ENCODE results near the gene FAM78A. TPM values are rescaled to one million over a fixed set of nuclear protein-coding genes. Genes with fewer than 3 reads are reported as not detected.

The FAM78A gene
- total RNA-seq, 1 experiment from 2014 or later = 31.6 TPM

DNA sequence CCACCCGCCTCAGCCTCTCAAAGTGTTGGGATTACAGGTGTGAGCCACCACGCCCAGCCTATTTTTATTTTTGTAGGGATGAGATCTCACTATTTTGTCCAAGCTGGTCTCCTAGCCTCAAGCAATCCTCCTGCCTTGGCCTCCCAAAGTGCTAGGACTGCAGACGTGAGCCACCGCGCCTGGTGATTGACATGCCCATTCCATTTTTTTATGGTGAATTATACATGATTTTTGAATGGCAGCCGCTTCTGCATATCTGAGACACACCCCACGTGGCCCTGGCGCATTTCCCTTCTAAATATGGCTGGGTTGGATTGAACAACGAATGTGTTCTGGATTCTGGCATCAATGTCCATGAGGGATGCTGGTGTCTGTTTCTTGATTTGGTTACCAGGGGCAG lies 35.9 kb upstream of the FAM78A start:
- no peaks in the 10 kb centered on the region for H4K20me1 ChIP-seq (ENCODE audit: insufficient read depth, low read depth, low read length)
- no peak overlapping the region for H3K27ac ChIP-seq (ENCODE audit: low read length)
- no peak for DNase-seq
- no peaks in the 10 kb centered on the region for H3K9me3 ChIP-seq (ENCODE audit: low read length)
- H3K4me2 ChIP-seq (ENCODE audit: low read depth, low read length, poor library complexity, severe bottlenecking) = no peak overlapping the region
- H3K79me2 ChIP-seq (ENCODE audit: low read length) = no peaks in the 10 kb centered on the region
- H3K36me3 ChIP-seq (ENCODE audit: insufficient read depth, low read length) = no peaks in the 10 kb centered on the region
- H3K4me1 ChIP-seq (ENCODE audit: low read length) = no peaks in the 10 kb centered on the region
- H3K4me3 ChIP-seq (ENCODE audit: low read length) = no peak overlapping the region
- H3K9ac ChIP-seq (ENCODE audit: low read length) = no peak overlapping the region
- H3K9me2 ChIP-seq (replicated peaks; ENCODE audit: insufficient read depth, low read length) = no peaks in the 10 kb centered on the region
- no peak overlapping the region for H2AFZ ChIP-seq (ENCODE audit: low read length)
- H3K27me3 ChIP-seq (ENCODE audit: low read length) = no peaks in the 10 kb centered on the region

DNA sequence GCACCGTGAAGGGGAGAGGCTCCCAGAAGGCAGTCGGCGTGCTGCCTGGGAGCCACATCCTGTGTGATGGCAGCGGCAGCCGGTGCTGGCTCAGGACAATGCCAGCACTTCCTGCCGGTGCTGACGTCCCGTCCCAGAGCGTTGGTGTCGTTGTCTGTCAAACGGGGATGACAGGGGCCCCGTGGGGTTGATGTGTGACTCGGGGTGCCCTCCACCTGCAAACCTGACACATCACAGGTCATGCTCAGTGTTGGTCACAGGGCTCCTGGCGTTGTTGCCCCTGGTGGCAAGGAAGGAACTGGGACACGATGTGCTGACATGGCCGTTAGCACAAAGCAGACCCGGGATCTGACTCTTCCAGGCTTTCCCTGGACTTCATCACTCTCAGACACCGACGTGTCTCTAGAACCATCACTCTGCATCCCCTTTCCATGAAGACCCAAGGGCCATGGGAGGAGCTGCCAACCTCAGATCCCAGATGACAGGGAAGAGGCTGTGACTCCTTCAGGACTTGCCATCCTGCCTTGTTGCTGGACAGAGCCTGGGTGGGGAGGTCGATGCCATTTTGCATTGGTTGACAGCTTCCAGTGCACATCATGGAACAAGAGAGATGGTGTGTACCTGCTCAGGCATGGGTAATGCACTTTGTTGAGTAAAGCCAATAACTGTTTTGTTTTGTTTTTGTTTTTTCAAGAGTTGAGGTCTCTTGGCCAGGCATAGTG lies 34.7 kb upstream of the FAM78A start:
- no peaks in the 10 kb centered on the region for H3K36me3 ChIP-seq (ENCODE audit: insufficient read depth, low read length)
- no peaks in the 10 kb centered on the region for H3K9me3 ChIP-seq (ENCODE audit: low read length)
- H3K27me3 ChIP-seq (ENCODE audit: low read length) = no peaks in the 10 kb centered on the region
- no peak for DNase-seq
- no peaks in the 10 kb centered on the region for H3K9me2 ChIP-seq (replicated peaks; ENCODE audit: insufficient read depth, low read length)
- H3K79me2 ChIP-seq (ENCODE audit: low read length) = no peaks in the 10 kb centered on the region
- no peaks in the 10 kb centered on the region for H4K20me1 ChIP-seq (ENCODE audit: insufficient read depth, low read depth, low read length)
- no peaks in the 10 kb centered on the region for H3K4me1 ChIP-seq (ENCODE audit: low read length)
- no peak overlapping the region for H3K4me2 ChIP-seq (ENCODE audit: low read depth, low read length, poor library complexity, severe bottlenecking)
- no peak overlapping the region for H3K27ac ChIP-seq (ENCODE audit: low read length)
- H3K4me3 ChIP-seq (ENCODE audit: low read length) = no peak overlapping the region
- H3K9ac ChIP-seq (ENCODE audit: low read length) = no peak overlapping the region
- no peak overlapping the region for H2AFZ ChIP-seq (ENCODE audit: low read length)

DNA sequence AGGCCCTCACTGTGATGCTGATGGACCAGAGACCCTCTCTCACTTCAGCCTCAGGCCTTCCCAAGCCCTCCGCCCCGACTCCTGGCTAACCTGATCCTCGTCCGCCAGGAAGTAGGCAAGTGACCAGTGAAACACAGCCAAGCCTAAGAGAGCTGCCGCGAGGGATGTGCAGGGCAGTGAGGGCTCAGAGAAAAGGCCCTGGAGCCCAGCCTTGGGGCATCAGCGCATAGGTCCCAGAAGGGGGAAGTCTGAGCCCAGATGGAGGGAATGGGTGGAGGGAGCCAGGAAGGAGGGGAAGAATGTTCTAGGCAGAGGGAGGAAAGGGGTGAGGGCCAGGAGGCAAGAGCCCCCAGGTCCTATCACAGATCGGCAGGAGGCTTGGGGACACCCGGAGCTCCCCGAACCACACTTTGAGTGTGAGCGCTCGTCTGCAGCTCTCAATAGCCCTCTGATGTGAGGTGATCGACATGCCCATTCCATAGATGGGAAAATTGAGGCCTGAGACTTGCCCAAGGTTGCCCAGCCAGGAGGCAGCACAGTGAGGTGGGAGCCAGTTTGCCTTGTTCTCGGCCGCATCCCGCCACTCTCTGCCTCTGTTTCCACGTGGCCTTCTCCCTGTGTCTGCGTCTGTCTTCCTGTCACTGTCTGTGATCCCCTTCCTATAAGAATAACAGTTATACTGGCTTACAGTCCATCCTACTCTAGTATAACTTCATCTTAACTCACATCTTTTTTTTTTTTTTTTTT lies 33.4 kb upstream of the FAM78A start:
- no peaks in the 10 kb centered on the region for H3K36me3 ChIP-seq (ENCODE audit: insufficient read depth, low read length)
- no peaks in the 10 kb centered on the region for H3K27me3 ChIP-seq (ENCODE audit: low read length)
- H3K27ac ChIP-seq (ENCODE audit: low read length) = no peak overlapping the region
- no peaks in the 10 kb centered on the region for H3K9me3 ChIP-seq (ENCODE audit: low read length)
- no peak for DNase-seq
- H2AFZ ChIP-seq (ENCODE audit: low read length) = no peak overlapping the region
- H4K20me1 ChIP-seq (ENCODE audit: insufficient read depth, low read depth, low read length) = no peaks in the 10 kb centered on the region
- H3K4me3 ChIP-seq (ENCODE audit: low read length) = no peak overlapping the region
- H3K4me1 ChIP-seq (ENCODE audit: low read length) = no peaks in the 10 kb centered on the region
- H3K9ac ChIP-seq (ENCODE audit: low read length) = no peak overlapping the region
- no peaks in the 10 kb centered on the region for H3K79me2 ChIP-seq (ENCODE audit: low read length)
- H3K4me2 ChIP-seq (ENCODE audit: low read depth, low read length, poor library complexity, severe bottlenecking) = no peak overlapping the region
- no peaks in the 10 kb centered on the region for H3K9me2 ChIP-seq (replicated peaks; ENCODE audit: insufficient read depth, low read length)

DNA sequence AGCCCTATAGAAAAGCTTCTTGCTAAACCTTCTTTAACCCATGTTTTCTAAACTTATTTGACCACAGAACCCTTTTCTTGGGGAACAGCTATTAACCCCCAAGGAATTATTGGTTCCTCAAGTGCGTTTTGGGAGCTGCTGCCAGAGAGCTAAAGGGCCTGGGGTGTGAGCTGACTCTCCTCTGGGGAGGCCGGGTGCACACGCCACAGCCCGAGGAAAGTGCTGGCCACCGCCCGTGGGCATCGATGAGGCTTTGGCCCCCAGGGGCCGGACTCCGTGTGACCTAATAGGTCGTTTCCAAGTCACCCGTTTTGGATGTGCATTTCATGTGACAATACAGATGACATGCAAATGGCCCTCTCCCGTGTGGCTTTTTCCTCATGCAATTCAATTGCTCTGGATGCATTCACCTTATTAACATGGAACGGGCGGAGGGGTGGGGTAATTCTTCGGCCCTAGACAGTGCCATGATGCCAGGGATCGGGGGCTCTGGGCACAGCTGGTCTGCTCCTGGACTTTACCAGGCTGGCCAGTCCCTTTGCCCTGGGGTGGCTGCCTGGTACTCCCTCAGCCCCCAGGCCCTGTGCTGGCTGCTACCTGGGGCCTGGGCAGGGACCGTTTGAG lies 32.7 kb upstream of the FAM78A start:
- H3K9me3 ChIP-seq (ENCODE audit: low read length) = no peaks in the 10 kb centered on the region
- H3K27ac ChIP-seq (ENCODE audit: low read length) = no peak overlapping the region
- no peaks in the 10 kb centered on the region for H3K4me1 ChIP-seq (ENCODE audit: low read length)
- no peak overlapping the region for H3K9ac ChIP-seq (ENCODE audit: low read length)
- no peaks in the 10 kb centered on the region for H3K36me3 ChIP-seq (ENCODE audit: insufficient read depth, low read length)
- no peaks in the 10 kb centered on the region for H3K79me2 ChIP-seq (ENCODE audit: low read length)
- no peaks in the 10 kb centered on the region for H3K9me2 ChIP-seq (replicated peaks; ENCODE audit: insufficient read depth, low read length)
- no peaks in the 10 kb centered on the region for H3K27me3 ChIP-seq (ENCODE audit: low read length)
- no peak overlapping the region for H3K4me3 ChIP-seq (ENCODE audit: low read length)
- no peaks in the 10 kb centered on the region for H4K20me1 ChIP-seq (ENCODE audit: insufficient read depth, low read depth, low read length)
- no peak for DNase-seq
- no peak overlapping the region for H3K4me2 ChIP-seq (ENCODE audit: low read depth, low read length, poor library complexity, severe bottlenecking)
- no peak overlapping the region for H2AFZ ChIP-seq (ENCODE audit: low read length)

DNA sequence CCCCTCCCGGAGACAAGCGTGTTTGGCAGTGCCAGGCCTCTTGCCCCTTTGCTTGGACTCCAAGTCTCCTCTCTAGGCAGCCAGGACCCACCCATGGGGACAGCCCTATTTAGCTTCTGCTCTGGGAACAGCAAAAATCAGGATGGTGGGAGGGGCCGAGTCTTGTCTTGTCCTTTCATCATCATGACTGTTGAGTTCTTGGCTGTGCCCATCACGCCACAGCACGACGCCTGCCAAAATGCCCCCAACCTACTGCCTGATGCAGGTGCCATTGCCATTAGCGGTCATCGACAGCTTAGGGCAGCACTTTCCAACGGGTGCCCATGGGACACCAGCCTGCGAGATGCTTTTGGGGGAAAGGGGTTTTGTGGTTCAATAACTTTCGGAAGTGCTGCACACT lies 32.1 kb upstream of the FAM78A start:
- H3K27ac ChIP-seq (ENCODE audit: low read length) = no peak overlapping the region
- no peaks in the 10 kb centered on the region for H3K36me3 ChIP-seq (ENCODE audit: insufficient read depth, low read length)
- no peak overlapping the region for H2AFZ ChIP-seq (ENCODE audit: low read length)
- H3K79me2 ChIP-seq (ENCODE audit: low read length) = no peaks in the 10 kb centered on the region
- no peaks in the 10 kb centered on the region for H3K9me3 ChIP-seq (ENCODE audit: low read length)
- no peaks in the 10 kb centered on the region for H3K4me1 ChIP-seq (ENCODE audit: low read length)
- H3K27me3 ChIP-seq (ENCODE audit: low read length) = no peaks in the 10 kb centered on the region
- no peak overlapping the region for H3K9ac ChIP-seq (ENCODE audit: low read length)
- DNase-seq = no peak
- no peak overlapping the region for H3K4me3 ChIP-seq (ENCODE audit: low read length)
- H3K4me2 ChIP-seq (ENCODE audit: low read depth, low read length, poor library complexity, severe bottlenecking) = no peak overlapping the region
- no peaks in the 10 kb centered on the region for H3K9me2 ChIP-seq (replicated peaks; ENCODE audit: insufficient read depth, low read length)
- H4K20me1 ChIP-seq (ENCODE audit: insufficient read depth, low read depth, low read length) = no peaks in the 10 kb centered on the region

DNA sequence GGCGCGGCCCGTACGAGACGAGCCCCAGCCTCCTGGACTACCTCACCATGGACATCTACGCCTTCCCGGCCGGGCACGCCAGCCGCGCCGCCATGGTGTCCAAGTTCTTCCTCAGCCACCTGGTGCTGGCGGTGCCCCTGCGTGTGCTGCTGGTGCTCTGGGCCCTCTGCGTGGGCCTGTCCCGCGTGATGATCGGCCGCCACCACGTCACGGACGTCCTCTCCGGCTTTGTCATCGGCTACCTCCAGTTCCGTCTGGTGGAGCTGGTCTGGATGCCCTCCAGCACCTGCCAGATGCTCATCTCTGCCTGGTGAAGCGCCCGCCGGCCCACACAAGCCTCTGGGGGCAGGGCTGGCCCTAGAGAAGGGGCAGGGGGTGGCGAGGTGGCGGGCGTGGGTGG lies 31.7 kb upstream of the FAM78A start:
- H3K27me3 ChIP-seq (ENCODE audit: low read length) = no peaks in the 10 kb centered on the region
- H3K9me3 ChIP-seq (ENCODE audit: low read length) = no peaks in the 10 kb centered on the region
- H2AFZ ChIP-seq (ENCODE audit: low read length) = no peak overlapping the region

DNA sequence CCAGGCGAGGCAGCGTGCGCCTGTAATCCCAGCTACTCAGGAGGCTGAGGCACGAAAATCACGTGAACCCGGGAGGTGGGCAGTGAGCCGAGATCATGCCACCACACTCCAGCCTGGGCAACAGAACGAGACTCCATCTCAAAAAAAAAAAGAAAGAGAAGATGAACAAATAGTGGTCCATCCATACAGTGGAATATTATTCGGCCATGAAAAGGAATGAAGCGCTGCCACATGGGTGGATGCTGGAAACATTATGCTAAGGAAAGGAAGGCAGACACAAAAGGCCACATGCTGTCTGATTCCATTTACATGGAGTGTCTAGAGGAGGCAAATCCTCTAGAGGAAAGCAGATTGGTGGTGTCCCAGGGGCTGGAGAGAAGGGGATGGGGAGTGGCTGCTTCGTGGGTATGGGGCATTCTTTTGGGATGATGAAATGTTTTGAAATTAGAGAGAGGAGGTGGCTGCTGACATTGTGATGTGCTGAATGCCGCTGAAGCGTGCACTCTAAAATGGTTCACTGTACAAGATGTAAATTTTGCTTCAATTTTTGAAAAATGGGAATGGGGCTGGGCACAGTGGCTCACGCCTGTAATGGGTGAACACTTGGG lies 30.2 kb upstream of the FAM78A start:
- Histone ChIP-seq H3K4me2 (ENCODE audit: low read depth, low read length, poor library complexity, severe bottlenecking) (no peak overlapping the region), H3K79me2 (ENCODE audit: low read length) (no peaks in the 10 kb centered on the region), H3K4me1 (ENCODE audit: low read length) (peaks cover 1% of the 10 kb centered on the region), H3K27me3 (ENCODE audit: low read length) (no peaks in the 10 kb centered on the region), H2AFZ (ENCODE audit: low read length) (no peak overlapping the region), H3K9me2 (replicated peaks; ENCODE audit: insufficient read depth, low read length) (no peaks in the 10 kb centered on the region), H3K9ac (ENCODE audit: low read length) (no peak overlapping the region), H3K9me3 (ENCODE audit: low read length) (no peaks in the 10 kb centered on the region), H3K27ac (ENCODE audit: low read length) (no peak overlapping the region), H3K4me3 (ENCODE audit: low read length) (no peak overlapping the region), H3K36me3 (ENCODE audit: insufficient read depth, low read length) (no peaks in the 10 kb centered on the region), H4K20me1 (ENCODE audit: insufficient read depth, low read depth, low read length) (no peaks in the 10 kb centered on the region)
- no peak for DNase-seq

More for the DNA sequence above, 31.7 kb upstream of the FAM78A start:
- no peak overlapping the region for H3K27ac ChIP-seq (ENCODE audit: low read length)
- no peak for DNase-seq
- no peak overlapping the region for H3K4me3 ChIP-seq (ENCODE audit: low read length)
- H3K79me2 ChIP-seq (ENCODE audit: low read length) = no peaks in the 10 kb centered on the region
- no peaks in the 10 kb centered on the region for H3K9me2 ChIP-seq (replicated peaks; ENCODE audit: insufficient read depth, low read length)
- H3K4me1 ChIP-seq (ENCODE audit: low read length) = no peaks in the 10 kb centered on the region
- H3K36me3 ChIP-seq (ENCODE audit: insufficient read depth, low read length) = no peaks in the 10 kb centered on the region
- no peaks in the 10 kb centered on the region for H4K20me1 ChIP-seq (ENCODE audit: insufficient read depth, low read depth, low read length)
- H3K4me2 ChIP-seq (ENCODE audit: low read depth, low read length, poor library complexity, severe bottlenecking) = no peak overlapping the region
- H3K9ac ChIP-seq (ENCODE audit: low read length) = no peak overlapping the region

DNA sequence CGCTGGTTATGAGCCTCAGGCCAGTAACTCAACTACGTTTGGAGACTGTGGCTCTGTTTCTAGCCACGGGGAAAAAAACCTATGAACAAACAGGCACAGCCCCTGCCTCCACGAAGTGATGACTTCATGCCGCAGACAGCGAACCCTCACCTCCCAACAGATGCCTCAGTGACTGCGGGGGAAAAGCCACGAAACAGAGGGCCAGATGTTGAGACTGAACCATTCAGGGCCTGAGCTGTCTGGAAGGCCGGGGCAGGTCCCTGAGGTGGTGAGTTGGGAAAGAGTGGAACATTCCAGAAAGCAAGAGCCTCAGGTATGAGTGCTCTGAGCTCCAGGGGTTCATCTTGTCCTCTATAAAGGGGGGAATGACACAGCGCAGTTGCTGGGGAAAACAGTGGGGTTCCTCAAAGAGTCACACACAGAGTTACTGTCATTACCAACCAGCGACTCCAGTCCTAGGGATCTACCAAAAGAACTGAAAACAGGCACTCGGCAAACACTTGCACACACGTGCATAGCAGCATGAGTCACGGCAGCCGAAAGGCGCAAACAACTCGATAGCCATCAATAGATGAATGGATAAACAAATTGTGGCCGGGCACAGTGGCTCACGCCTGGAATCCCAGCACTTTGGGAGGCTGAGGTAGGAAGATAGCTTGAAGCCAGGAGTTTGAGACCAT lies 28.5 kb upstream of the FAM78A start:
- Histone ChIP-seq H4K20me1 (ENCODE audit: insufficient read depth, low read depth, low read length) (no peaks in the 10 kb centered on the region), H3K4me3 (ENCODE audit: low read length) (no peak overlapping the region), H3K36me3 (ENCODE audit: insufficient read depth, low read length) (no peaks in the 10 kb centered on the region), H2AFZ (ENCODE audit: low read length) (no peak overlapping the region), H3K27ac (ENCODE audit: low read length) (no peak overlapping the region), H3K79me2 (ENCODE audit: low read length) (no peaks in the 10 kb centered on the region), H3K4me2 (ENCODE audit: low read depth, low read length, poor library complexity, severe bottlenecking) (no peak overlapping the region), H3K9ac (ENCODE audit: low read length) (no peak overlapping the region), H3K9me2 (replicated peaks; ENCODE audit: insufficient read depth, low read length) (no peaks in the 10 kb centered on the region), H3K9me3 (ENCODE audit: low read length) (no peaks in the 10 kb centered on the region), H3K4me1 (ENCODE audit: low read length) (peaks cover 4% of the 10 kb centered on the region), H3K27me3 (ENCODE audit: low read length) (no peaks in the 10 kb centered on the region)
- no peak for DNase-seq
